GM21381 (cell line): Measurements from ENCODE around the gene ZNF778.
"Not testable (repeated sequence)": the region's sequence is repeated elsewhere in the genome, so short reads cannot be mapped to it uniquely, and the experiment has no call there.

Experiments used
- ATAC-seq: cut with Tn5 transposase; IDR thresholded peaks from one replicate; pipeline ENCODE4 v1.9.1; 2021; ENCODE audit warnings: mild to moderate bottlenecking, moderate library complexity; ENCODE audit not compliant: unreplicated experiment

Gene ZNF778

DNA sequence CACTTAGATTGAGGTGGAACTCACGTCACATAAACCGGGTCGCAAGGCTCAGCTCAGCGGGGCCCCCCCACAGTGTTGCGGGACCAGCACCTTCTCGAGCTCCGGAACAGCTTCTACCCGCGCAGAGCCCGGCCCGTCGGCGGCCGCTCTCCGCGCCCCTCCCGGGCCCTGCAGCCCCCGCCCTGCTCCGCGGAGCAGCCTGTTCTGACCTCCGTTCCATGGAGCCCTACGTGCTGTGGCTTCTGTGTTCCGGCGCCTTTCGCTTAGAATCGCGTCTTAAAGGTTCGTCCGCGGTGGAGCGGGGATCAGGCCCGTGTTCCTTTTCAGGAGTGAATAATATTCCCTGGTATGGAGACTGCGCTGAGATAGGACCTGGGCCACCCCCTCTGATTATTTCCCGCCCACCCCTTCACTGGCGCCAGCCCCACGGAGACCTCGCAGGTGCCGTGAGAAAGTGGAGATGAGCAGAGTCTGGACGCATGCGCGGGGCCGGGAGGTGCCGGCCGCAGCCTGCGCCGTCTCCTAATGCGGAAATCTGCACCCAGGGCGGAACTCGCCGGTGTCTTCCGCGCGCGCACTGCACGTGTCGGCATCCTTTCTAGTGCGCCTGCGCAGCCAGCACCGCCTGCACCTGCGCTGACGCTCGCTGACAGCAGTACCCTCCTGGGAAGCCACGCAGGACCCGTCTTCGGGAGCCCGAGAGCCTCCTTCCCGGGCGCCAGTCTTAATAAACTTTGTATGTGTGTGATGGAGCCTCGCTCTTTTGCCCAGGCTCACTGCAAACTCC, 30.9 kb downstream of the ZNF778 start:
- no peak for ATAC-seq

DNA sequence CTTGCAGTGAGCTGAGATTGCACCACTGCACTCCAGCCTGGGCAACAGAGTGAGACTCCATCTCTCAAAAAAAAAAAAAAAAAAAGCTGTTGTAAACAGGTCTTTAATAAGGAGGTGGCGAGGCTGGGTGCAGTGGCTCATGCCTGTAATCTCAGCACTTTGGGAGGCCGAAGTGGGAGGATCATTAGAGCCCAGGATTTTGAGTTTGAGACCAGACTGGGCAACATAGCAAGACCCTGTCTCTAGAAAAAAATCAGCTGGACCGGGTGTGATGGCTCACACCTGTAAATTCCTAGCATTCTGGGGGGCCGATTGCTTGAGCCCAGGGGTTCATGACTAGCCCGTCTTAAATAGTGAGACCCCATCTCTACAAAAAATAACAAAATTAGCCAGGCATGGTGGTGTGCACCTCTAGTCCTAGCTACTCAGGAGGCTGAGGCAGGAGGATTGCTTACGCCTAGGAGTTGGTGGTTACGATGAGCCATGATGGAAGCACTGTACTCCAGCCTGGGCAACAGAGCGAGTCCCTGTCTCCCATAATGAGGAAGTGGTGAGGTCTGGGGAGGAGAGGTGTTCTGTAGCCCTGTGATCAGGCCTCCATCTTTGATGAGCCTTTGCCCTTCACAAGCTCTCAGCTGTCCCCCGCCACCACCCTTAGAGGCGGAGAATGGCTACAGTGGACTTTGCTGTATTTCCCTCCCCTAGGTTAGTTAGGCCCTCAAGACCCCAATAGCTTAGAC, 36.2 kb downstream of the ZNF778 start:
- ATAC-seq: no peak

DNA sequence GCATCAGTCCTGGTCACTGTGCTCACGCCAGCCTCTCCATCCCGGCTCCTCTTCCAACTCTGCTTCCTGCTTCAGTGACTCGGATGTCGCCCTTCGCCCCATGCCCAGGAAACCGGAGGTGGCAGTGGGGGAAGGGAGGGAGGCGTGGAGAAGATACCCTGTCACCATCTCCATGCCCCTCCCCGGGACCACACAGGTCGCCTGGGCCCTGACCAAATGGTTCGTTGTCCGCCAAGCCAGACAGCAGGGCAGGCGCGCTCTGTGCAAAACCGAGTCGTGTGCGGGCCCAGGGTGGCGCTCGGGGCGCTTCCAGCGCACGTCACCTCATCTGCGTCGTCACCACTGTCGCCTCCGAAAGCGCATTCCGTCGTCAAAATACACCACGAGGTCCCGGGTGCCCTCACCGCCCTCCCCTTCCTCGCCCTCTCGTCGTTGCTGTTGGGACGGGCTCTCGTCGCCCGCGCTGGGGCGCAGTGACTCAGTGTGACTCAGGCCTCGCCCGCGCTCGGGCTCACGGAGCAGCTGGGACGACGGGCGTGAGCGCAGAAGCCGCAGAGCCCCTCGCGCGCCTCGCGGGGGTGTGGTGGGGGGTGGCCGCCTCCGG, 39.2 kb downstream of the ZNF778 start:
- no peak for ATAC-seq

DNA sequence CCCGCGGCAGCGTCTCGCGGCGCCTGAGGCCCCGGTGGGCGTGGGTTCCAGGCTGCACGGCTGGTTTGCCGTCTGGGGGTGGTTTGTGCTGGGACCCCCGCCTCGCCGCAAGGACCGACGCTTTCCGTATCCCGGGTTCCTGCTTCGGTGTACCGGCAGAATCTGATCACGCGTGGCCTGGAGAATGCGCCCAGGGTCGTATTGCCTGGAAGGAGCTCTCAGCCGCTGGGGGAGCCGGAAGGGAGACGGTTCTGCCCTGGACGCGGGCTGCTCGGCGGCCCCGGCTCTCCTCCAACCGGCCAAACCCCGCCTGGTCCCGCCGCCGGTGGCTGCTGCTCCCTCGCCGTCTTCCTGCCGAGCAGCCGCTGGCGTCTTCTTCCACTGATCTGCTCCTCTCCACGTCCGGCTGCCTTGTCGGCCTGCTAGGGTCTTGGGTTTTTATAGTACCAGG, 39.8 kb downstream of the ZNF778 start:
- no peak for ATAC-seq

DNA sequence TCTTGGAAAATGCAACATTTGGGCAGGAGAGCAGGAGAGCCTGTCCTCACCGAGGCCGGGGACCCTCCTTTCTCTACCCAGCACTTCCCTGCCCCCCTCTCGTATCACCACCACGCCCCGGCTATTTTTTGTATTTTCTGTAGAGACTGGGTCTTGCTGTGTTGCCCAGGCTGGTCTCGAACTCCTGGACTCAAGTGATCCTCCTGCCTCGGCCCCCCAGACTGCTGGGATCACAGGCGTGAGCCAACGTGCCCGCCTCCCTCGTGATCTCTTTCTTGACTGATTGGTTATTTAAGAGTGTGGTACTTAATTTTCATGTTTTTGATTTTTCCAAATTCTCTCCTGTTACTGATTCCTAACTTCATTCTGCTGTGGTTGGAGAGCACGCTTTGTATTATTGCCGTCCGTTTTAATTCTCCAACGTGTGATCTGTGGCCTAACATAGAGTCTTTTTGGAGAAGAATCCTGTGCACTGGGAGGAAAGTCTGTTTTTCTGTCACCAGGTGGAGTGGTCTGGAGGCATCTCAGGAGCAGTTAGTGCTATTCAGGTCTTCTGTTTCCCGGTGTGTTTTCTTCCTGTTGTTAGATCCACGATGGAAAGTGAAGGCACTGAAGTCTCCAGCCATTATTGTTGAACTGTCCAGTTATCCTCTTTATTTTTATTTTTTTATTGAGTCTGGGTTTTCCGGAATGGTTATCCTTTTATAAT, 40.4 kb downstream of the ZNF778 start:
- ATAC-seq: no peak

DNA sequence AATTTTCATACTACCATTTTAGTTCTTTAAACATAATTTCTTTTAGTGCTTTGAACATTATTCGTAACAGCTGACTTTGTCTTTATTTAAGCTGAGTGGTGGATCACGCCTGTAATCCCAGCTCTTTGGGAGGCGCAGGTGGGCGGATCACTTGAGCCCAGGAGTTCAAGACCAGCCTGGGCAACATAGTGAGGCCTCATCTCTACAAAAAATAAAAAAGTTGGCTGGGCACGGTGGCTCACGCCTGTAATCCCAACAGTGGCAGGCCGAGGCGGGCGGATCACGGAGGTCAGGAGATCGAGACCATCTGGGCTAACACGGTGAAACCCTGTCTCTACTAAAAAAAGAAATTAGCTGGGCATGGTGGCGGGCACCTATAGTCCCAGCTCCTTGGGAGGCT, 42.4 kb downstream of the ZNF778 start:
- ATAC-seq: not testable (repeated sequence)

DNA sequence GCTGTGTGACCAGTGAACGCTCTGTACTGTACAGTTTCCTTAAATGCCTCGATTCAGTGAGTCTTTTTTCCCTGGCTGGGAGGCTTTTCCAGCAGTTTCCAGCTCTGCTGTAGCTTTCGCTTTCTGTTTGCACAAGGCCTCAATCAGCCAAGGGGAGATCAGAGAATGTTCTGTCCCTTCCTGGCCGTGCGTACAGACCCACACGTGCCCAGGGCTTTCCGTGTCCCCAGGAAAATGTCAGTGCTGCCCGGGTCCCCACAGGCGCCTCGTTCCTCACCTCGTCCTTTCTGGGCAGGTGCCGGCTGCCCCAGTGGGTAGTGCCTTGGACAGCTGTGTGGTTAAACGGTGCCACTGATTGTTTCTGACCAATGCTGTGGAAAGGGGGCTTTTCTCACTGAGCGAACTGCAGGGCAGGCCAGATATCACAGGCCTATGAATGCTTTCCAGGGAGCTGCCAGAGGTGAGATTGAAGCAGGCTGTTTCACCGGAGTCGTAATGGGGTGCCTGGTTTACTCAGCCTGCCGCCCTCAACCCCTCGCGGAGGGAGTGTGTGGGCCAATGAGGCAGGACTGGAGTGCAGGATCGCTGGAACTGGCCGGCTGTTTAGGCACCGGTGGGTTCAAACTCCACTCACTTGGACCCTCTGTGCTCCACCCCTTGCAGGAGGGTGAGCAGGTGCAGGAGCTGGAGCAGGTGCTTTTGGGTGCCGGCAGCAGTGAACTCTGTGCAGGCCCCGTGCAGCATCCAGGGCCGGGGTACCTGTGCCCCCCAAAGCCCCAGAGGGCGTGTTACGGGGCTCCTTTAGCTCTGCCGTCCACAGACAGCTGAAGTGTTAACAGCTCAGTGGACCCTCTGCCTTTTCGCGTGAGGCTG, 44.4 kb downstream of the ZNF778 start:
- ATAC-seq: no peak

DNA sequence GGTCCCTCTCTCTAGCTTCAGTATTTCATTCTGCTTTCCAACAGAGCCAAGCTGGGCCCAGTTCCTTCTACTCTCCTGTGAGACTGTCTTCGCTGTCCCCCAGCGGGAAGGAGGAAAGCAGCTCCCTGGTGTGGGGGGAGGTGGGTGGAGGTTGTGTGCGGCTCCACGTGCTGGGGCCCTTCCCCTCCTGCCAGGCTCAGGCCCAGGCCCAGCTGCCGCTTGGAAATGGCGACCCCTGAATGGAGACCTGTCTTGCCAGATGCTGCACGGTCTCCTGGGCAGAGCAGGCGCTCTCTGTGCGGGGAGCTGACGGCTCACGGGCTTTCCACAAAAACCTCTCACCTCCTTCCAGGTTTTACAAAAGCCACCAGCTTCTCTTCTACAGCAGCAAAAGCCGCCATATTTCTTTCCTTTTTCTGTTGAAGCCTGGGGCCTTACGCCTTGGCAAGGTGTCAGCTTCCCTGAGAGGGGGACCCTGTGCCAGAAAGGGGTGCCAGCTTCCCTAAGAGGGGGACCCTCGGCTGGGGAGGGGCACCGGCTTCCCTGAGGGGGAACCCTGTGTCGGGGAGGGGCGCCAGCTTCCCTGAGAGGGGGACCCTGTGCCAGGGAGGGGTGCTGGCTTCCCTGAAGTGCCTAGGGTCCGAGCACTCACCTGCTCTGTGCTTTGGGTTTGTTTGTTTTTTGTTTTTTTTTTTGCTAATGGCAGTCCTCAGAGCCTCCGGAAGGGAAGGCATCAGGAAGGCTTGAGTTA, 47.5 kb downstream of the ZNF778 start:
- no peak for ATAC-seq

DNA sequence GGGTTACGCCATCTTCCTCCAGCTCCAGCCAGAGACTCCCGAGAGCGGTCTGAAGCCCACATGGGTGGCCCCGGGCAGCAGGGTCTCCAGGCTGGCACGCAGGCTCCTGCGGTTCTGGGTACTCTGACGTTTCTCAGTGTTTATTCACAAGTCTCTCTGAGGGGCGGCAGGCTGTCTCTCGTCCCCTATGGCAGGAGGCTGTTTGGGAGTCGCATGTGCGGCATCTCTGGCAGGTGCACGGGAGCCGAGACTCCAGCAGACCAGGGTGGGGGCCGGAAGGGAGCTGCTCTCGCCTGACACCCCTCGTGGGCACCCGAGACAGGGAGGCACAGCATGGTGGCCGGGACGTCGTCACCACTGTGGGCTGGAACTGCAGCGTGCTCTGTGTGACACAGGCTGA, 48.1 kb downstream of the ZNF778 start:
- ATAC-seq: no peak

DNA sequence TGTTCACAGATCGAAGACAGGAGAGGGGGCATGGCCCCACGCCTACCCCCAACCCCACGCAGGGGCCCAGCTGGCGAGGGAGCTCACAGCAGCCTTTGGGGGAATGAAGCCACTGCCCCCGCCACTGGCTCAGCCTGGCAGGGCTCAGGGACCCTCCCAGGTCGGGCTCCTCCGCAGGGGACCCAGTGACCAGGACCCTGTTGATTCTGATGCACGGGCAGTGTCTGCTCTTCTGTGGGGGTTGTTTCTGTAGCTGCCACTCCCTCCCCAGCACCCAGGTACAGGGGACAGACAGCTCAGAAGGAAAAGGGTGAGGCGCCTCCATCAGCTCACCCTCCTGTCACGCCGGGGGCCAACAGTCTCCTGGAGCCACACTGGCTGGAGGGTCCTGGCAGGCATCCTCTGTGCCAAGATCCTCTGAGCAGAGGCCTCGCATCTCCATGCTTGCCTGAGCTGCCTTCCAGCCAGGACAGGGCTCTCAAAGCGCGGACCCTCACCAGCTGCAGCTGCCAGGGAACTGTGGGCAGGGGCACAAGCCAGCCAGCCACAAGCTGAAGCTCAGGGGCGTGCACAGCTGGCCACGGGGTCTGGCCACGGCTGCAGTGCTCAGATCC, 49.1 kb downstream of the ZNF778 start:
- no peak for ATAC-seq

DNA sequence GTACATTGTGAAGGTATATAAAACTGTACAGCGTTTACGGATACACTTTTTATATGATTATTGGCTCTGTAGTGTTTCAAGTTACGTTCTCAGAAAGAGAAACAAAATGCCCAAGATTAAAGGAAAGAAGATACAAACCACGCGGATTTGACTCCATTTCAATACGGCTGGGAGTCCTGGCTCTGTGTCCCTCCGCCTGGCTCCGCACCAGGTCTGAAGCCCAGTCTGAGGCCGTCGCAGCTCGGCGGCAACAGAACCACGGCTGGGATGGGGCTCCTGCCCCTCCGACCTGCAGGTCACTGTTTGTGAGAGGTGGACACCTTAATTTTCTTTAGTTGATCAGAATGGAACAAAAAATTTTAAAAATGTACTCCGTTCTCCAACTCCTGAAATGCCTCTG, 50.2 kb downstream of the ZNF778 start:
- not testable (repeated sequence) for ATAC-seq

DNA sequence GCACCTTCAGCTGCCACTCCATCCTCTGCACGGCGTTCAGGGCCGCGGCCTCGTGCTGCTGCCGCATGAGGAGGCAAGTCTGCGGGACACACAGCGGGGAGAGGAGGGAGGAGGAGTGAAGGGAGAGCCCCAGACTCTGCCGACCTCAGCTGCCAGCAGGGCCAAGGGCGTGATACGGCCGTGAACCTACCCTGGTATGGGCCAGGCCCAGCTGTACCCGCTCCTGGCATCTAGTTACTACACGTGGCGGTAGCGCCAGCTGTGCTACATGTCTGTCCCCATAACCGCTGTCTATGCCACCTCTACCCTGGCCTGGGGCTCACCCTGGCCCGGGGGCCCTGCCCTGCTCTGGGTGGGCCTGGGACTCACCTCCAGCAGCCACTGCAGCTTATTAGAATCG, 51.1 kb downstream of the ZNF778 start:
- ATAC-seq: no peak

DNA sequence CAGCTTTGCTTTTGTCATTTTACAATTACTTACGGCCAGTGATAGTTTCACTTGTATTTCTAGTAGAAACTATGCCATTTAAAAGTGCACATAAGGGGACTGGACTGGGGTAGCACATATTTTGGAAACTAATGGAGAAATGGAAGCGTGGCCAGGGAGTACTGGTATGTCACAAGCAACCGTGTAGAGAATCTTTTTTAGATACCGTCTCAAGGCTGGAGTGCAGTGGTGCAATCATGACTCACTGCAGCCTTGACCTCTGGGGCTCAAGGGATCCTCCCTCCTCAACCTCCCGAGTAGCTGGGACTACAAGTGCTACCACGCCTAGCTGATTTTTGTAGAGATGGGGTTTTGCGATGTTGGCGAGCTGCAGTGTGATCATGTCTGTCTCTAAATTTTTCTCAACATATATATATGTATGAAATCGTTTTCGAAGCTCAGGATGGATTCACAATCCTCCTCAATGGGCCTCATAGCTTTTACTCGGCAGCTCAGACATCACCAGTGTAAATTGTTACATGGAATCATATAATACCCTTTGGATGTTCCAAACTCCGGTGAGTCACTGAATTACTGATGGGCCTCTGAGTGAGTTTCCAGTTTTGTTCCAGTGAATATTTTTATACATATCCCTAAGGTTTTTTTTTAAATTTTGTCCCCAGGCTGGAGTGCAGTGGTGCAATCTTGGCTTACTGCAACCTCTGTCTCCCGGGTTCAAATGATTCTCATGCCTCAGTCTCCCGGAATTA, 51.7 kb downstream of the ZNF778 start:
- ATAC-seq: no peak

DNA sequence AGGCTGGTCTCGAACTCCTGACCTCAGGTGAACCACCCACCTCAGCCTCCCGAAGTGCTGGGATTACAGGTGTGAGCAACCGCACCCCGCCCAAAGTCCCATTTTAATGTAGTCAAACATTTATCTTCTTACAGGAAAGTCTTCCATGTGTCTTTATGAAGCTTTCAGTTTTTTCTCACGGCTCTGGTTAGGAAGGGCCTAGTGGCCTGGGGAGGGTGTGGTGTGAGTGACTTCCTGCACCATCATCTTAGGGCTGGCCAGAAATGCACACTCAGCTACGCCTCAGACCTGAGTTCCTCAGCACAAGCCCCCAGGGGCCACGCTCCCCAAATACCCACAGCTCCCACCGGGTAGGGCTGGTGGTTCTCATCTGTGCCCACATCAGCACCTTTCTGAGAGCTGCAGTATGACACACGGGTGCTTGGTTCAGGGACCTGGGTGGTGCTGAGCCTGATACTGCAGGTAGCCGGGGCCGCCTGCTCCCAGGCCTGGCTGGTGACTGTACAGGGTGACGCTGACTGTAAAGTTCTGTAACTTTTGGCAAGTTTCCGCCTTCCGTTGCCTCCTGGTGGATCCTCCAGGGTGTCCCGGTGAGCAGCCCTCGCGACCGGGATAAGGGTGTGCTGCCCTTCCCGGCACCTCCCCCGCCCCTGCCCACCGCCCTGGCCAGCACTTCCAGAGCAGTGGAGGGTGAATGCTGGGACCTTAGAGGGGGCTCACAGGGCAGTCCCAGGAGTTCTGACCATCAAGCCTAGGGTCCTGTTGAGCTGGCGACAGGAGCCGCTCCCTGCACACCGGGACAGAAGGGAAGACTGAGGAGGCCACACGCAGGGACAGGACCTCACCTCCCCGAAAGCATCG, 52.5 kb downstream of the ZNF778 start:
- ATAC-seq: no peak

DNA sequence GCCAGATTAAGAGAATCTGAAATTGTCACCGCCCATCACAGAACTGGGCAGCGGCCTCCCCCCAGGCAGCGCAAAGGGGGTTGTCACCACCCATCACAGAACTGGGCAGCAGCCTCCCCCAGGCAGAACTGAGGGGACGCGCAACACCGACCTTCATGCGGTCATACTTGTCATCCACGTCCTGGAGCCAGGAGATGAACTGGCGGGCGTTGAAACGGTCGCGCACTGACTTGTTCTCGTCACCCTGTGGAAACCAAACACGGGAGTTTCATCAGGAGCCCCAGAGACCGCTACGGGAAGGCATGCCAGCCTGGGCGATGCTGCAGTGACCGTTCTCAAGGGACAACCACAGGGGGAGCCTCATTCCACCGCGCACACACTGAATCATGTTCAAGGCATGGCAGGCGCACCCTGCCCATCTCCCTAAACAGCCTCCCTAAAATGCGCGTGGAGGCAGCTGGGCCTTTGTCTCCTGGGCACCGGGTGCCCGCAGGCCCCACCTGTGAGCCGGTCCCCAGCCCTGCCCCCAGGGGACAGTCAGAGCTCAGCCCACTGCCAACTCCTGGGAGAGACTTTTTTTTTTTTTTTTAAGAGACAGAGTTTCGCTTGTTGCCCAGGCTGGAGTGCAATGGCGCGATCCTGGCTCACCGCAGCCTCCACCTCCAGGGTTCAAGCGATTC, 53.3 kb downstream of the ZNF778 start:
- ATAC-seq: no peak

DNA sequence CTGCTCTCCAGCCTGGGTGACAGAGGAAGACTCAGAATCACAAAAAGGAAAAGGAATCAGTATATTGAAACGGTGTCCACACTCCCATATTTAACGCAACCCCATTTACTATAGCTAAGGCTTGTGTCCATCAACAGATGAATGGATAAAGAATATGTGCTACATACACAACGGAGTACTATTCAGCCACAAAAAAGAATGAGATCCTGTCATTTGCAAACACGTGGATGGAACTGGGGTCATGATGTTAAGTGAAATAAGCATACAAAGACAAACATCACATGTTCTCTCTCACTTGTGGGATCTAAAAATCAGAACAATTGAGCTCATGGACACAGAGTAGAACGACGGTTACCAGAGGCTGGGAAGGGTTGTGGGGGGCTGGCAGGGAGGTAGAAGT, 55.1 kb downstream of the ZNF778 start:
- no peak for ATAC-seq
